Islet precursor cell (in vitro differentiated cells): ENCODE data around the gene TLE6.
"Not testable (repeated sequence)": the region's sequence is repeated elsewhere in the genome, so short reads cannot be mapped to it uniquely, and the experiment has no call there.

Experiments
- DNase-seq: peaks from one replicate; pipeline ENCODE4 v3.0.0-alpha.2; 2018

The TLE6 gene

DNA sequence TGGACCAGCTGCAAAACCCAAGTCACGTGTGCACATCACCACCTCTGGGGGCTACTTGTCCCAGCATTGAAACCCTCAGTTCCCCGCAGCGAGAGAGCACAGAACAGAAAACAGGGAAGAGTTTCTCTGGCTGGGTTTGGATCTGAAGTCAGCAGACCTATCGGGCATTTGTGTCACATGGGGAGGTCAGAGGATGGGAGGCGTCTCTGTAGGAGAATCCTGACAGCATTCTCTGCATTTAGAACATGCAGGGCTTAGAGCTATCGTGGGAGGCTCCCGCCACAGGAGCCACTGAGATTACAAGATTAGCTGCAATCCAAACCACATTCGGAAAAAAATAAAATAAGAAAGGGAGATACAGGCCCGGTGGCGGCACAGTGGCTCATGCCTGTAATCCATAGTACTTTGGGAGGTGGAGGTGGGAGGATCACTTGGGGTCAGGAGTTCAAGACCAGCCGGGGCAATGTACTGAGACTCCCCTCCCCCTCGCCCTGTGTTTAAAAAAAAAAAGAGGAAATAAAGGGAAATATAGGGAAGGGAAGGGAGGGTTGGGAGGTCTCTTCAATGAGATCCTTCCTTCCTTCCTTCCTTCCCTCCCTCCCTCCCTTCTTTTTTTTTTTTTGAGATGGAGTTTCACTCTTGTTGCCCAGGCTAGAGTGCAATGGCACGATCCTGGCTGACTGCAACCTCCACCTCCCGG is 2.9 kb upstream of the TLE6 start:
- no peak for DNase-seq

DNA sequence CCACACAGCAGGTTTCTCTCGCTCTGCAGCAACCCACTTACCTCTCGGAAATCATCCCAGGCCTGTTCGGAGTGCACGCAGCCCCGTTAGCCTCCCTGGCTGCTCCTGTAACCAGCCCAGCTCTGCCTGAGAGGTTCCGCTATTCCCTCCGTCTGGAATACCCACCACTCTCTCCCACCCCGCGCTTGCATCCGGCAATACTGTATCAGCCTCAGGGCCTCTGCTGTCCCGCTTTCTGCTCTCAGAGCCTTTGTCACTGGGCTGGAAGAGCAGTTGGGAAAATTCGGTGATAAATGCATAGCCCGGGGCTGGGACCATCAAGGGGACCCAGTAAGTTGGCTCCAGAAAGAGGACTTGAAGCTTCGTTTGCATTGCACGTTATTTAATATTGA is 759 bp upstream of the TLE6 start:
- peak; percentile 65 for DNase-seq

DNA sequence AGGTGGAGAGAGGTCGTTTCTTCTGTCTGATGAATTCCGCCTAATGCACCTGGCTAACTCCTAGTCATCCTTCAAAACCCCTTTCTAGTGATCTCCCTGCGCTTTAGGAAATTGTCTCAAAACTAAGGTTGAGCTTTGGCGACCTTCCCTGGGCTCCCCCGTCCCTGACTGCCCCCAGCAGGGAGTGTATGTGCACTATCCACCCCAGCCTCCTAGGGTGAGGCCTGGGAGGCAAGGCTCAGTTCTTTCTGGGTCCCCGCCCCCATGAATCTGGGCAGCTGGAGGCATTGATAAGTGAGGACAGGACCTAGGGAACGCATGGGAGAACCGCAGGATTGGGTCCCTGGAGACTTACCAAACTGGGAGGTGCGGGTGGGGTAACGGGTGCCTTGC is 378 bp downstream of the TLE6 start:
- no peak for DNase-seq

DNA sequence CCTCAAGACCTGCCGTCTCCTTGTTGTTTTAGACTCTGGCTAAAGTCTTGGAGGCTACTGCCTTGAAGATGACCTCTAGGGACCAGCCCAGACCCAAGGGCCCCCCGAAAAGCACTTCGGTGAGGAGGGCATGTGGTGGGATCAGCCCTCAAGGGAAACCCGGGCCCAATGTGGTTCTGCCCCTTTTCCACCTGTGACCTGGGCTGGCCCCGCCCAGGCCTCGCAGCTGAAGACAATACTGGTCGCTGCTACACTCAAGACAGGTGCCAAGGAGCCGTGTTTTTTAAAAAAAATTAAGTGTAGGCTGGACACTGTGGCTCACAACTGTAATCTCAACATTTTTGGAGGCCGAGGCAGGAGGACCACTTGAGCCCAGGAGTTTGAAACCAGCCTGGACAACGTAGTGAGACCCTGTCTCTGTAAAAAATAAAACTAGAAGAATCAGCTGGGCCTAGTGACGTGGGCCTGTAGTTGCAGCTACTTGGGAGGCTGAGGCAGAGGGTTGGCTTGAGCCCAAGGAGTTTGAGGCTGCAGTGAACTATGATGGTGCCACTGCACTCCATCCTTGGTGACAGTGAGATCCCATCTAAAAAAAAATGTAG is 903 bp downstream of the TLE6 start:
- no peak for DNase-seq

DNA sequence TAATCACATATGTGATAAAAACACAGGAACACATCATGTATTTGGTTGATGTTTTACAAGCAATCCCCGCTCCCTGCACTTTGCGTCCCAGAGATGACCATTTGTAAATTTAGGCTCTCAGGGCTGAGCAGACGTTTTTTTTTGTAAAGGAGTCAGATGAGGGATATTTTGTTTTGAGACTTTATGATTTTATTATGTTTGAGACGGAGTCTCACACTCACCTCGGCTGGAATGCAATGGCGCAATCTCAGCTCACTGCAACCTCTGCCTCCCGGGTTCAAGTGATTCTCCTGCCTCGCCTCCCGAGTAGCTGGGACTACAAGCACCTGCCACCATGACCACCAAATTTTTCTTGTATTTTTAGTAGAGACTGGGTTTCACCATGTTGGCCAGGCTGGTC is 1.4 kb downstream of the TLE6 start:
- no peak for DNase-seq

DNA sequence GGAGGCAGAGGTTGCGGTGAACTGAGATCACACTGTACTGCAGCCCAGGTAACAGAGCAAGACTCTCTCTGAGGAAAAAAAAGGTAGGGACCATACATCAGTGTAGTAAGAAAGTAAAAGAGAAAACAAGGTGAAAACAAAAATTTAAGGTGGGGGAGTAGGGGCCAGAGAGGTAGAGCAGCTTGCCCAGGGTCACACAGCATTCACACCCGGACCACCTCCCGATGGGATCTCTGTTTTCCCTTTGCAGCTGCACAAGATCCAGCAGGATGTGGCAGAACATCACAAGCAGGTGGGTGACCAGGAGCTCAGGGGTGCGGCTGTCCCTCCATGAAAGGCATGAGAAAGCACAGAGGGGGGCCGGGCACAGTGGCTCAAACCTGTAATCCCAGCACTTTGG is 4.5 kb downstream of the TLE6 start:
- no peak for DNase-seq

DNA sequence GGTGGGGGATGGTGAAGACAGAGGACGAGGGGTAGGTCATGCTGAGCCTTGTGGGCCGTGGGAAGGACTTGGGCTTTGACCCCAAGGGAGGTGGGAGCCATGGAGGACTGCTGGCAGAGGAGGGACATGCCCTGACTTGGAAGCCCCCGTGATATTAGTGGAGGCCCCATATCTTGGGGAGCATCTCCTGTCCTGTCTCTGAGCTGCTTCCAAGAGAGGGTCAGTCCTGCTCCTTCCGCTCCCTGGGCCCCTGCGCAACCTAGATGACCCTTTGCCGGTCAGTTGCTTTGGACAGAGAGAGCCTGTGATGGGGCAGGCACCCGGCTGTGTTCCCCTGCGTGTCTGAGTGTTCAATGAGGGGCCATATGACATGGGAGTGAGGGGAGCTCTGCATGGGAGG is 5.2 kb downstream of the TLE6 start:
- no peak for DNase-seq

DNA sequence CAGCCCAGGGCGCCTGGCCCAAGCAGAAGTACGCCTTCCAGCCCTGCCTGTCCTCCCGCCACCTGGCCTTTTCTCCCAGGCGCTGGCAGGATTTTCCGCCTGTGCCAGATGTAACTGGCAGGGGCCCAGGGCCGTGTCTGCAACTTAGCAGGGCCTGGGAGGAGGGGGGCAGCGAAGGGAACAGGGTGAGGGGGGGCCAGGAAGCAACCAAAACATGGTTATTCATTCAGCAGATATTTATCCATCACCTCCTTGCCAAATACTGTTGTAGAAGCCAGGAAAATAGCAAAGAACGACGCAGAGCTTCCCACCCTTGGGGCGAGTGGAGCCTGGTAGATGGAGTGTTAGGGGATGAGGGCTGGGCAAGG is 5.6 kb downstream of the TLE6 start:
- no peak for DNase-seq

DNA sequence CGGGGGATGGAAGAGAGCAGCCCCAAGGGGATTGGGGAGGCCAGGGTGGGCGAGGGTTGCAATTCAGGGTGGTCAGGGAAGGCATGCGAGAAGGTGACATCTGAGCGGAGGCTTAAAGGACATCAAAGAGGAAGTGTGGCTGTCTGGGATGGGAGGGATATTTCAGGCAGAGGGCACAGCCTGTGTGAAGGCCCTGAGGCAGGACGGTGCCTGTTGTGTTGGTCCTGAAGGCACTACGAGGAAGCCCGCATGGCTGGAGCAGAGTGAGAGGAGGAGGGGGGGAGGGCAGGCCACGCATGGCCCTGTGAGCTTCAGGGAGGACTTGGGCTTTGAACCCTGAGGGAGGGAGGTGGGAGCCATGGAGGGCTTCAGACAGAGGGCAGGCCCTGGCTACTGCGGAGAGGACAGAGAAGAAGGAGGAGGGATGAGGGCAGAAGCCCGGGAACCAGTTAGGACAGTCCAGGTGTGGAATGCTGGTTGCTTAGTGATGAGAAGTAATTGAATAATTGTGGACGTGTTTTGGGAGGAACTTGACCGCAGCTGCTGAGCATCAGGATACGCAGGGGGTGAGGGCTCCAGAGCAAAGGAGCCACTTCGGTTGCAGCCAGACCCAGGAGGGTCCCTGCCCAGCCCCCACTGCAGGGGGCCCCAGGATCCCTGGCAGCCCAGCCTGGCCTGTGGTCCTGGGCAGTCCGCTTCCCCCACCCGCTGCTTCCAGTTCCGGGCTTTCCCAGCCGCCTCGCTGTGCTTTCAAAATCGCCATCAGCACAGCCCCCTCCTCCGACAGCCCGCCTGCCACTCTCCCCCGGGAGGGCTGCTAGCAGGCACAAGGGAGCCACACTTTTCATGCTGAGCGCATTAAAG is 6.2 kb downstream of the TLE6 start:
- peak; percentile 84 for DNase-seq

DNA sequence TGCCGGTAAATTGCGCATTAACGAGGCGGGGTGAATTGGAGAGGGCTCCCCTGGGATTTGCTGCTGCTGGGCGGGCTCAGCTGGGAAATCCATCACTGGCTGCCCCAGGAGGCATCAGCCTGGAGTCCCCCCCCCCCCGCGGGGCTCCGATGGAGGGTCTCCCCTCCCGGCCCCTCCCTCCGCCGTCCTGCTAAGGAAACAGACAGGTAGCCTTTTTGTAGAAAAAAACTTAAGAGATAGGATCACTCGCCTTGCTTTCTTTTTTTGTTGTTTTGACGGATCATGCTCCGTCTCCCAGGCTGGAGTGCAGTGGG is 6.8 kb downstream of the TLE6 start:
- DNase-seq, result no peak

DNA sequence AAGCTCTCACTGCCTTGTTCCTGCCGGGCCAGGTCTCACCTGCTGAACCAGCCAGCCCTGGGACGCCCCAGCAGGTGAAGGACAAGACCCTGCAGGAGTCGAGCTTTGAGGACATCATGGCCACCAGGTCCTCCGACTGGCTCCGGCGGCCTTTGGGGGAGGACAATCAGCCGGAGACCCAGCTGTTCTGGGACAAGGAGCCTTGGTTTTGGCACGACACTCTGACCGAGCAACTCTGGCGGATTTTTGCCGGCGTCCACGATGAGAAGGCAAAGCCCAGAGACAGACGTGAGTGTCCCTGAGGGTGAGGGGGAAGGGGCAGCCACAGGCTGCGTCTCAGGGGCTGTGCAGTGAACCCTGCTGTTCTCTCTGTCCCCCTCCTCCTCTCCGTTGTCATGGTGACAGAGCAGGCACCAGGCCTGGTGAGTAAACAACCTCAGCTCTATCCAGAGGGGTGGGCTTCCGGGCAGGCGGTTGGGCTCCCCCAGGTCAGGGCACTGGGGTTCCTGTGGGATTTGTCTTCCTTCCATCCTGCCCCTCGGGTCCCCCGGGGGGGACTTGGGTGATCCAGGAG is 9.7 kb downstream of the TLE6 start:
- peak; percentile 66 for DNase-seq

DNA sequence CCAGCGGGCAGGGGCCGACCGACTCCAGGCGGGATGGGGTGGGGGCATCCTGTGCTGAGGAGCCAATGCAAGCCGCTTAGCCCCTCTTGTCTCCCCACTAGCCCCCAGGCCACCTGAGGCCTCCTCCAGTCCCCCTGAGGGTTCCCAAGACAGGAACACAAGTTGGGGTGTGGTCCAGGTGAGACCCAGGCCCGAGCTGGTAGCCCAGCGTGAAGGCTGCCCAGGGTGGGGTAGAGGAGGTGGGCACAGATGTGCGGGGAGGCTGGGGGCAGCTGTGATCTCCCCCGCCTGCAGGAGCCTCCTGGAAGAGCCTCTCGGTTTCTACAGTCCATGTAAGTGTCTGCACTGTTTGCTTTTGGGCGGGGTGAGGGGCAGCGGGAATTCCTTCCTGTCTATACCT is 10.4 kb downstream of the TLE6 start:
- DNase-seq, result no peak

DNA sequence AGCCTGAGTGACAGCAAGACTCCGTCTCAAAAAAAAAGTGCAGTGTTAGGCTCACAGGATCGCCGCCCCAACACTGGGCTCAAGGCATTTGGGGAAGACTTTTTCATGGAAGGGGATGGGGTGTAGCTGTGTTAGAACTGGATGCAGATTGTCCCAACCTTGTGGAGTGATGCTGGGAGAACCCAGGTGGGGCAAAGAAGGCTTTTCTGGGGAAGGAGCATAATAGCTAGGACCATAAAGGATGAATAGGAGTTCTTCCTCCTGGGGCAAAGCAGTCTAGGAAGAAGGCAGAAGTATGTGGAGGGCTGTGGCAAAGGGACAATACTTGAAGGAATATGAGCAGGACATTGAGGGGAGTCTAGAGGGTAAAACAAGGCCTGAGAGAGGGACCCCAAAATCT is 11.2 kb downstream of the TLE6 start:
- no peak for DNase-seq

DNA sequence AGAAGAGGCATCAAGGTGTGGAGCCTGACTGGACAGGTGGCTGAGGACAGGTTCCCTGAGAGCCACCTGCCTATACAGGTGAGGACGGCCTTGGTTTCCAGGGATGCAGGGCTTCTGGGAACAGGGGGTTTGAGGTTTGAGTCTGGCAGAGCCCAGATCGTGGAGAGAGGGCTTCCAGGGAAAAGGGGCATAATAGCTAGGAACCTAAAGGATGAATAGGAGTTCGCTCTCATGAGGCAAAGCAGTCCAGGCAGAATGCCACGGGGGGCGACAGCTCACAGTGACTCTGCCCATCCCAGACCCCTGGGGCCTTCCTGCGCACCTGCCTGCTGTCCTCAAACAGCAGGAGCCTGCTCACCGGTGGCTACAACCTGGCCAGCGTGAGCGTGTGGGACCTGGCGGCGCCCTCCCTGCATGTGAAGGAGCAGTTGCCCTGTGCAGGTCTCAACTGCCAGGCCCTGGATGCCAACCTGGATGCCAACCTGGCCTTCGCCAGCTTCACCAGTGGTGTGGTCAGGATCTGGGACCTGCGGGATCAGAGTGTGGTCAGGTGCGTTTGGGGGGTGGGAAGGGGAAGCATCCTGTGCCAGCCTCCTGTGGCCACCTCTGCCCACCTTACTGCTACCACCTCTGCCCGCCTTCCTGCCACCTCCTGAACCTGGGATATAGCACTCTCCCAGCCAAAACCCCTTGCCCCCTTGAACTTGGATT is 12.0 kb downstream of the TLE6 start:
- DNase-seq, result no peak

DNA sequence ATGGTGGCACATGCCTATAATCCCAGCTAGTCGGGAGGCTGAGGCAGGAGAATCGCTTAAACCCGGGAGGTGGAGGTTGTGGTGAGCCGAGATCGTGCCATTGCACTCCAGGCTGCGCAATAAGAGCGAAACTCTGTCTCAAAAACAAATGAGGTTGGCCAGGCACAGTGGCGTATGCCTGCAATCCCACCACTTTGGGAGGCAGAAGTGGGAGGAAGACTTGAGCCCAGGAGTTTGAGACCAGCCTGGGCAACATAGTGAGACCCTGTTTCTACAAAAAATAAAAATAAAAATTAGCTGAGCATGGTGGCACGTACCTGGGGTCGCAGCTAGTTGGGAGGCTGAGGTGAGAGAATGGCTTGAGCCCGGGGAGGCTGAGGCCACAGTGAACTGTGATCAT is 15.0 kb downstream of the TLE6 start:
- not testable (repeated sequence) for DNase-seq

DNA sequence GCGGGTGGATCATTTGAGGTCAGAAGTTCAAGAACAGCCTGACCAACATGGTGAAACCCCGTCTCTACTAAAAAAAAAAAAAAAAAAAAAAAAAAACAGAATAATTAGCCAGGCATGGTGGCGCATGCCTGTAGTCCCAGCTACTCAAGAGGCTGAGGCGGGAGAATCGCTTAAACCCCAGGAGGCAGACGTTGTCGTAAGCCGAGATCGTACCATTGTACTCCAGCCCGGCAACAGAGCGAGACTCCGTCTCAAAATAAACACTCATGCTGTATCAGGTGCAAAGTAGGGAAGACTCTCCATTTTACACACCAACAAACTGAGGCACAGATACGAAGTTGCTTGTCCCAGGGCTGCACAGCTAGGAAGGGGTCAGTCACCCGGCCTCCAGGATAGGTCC is 15.6 kb downstream of the TLE6 start:
- DNase-seq, result no peak

DNA sequence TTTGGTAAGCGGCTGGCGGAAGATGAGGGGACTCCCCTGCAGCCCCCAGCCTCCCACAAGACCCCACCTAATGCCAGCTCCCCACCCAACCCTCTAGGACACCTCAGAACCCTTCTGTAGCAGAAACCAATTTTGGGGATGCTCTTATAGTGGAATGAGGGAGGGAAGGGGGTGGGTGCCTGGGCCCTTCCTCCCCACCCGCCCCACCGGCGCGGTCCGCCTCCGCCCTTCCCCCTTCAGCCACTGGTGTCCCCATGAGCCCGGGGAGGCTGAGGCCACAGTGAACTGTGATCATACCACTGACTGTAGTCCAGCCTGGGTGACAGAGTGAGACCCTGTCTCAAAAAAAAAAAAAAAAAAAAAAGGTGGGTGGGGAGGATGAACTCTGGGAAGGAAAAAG is 16.2 kb downstream of the TLE6 start:
- DNase-seq, result no peak

DNA sequence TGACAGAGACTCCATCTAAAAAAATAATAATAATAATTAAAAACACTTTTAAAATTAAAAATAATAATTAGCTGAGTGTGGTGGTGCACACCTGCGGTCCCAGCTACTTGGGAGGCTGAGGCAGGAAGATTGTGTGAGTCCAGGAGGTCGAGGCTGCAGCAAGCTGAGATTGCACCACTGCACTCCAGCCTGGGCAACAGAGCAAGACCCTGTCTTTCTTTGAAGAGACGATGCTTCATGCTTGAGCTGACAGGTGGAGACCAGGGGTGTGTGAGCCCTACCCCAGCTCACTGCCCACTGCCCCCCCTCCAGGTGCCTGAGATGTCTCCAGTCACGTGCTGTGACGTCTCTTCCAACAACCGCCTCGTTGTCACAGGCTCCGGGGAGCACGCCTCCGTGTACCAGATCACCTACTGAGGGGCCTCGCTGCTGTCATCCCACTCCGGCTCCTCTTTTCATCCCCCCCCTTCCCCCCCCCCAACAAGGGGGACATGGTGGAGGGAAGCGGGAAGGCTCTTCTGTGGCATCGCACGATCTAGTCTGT is 17.3 kb downstream of the TLE6 start:
- no peak for DNase-seq

DNA sequence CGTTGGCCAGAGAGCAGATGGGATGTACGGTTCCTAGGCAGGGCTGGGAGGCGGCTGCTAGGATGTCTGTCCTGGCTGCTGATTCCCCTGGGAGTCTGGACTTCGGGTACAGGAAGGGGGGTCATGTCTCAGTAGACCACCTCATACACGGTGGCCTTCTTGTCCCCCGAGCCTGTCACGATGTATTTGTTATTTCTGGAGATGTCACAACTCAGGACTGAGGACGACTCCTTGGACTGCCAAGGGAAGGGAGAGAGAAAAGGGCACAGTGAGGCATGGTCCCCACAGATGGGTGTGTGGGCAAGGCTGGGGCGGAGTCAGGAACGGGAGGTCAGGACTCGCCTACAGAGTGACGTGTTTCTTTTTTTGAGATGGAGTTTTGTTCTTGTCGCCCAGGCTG is 20.4 kb downstream of the TLE6 start:
- DNase-seq, result no peak

DNA sequence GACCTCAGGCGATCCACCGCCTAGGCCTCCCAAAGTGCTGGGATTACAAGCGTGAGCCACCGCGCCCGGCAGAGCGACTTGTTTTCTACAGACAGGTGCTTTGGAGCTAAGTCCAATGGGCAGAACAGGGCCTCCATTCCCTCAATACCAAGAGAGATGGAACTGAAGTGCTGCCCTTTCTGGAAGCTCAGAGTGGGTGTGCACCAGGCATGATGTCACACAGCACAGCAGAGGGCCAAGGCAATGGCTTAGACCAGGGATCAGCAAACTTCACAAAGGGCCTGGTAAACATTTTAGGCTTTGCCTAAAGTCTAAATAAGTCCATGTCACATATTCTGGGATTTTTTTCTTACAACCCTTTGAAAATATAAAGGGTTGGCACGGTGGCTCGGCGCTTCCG is 21.3 kb downstream of the TLE6 start:
- no peak for DNase-seq

DNA sequence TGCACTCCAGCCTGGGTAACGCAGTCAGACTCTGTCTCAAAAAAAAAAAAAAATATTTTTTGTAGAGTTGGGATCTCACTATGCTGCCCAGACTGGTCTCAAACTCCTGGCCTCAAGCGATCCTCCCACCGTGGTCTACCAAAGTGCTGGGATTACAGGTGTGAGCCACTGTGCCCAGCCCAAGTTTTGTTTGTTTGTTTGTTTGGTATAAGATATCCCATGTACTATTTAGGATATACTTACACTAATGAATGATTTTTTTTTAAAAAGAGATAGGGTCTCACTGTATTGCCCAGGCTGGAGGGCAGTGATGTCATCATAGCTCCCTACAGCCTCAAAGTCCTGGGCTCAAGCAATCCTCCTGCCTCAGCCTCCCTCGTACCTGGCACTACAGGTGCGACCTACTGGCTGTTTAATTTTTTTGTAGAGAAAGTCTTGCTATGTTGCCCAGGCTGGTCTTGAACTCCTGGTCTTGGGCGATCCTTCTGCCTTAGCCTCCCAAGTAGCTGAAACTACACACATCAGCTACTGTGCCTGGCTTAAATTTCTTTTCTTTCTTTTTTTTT is 24.0 kb downstream of the TLE6 start:
- DNase-seq, result no peak

DNA sequence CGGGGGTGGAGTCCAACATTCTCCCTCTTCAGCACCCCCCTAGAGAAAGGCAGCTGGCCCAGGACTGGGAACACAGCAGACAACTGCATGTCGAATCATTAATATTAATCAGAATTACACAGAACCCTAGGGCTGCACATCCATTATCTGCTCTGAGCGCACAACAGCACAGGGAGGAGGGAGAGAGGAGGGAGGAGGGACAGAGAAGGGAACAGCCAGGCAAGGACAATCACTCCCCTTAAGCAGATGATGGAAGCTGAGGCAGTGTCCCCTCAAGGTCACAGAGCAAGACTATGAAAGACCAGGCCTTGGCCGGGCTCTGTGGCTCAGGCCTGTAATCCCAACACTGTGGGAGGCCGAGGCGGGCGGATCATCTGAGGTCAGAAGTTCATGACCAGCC is 25.7 kb downstream of the TLE6 start:
- no peak for DNase-seq

DNA sequence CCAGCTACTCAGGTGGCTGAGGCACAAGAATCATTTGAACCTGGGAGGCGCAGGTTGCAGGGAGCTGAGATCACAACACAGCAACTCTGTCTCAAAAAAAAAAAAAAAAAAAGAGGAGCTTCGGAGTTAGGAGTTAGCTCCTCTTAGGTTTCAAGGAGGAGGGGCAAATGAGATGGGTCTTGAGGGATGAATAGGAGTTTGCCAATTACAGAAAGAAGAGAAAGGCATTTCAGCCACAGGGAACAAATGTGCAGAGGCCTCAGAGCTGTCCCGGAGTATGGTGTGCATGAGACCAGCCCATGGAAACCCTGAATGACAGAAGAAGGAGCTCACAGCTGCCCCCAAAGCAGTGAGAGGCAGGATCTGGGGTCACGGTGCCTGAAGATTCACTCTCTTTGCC is 27.2 kb downstream of the TLE6 start:
- no peak for DNase-seq
